CD14-positive monocyte (primary cell): ENCODE results near the gene NDUFC2. TPM values are rescaled to one million over a fixed set of nuclear protein-coding genes. Genes with fewer than 3 reads are reported as not detected.
"Not testable (repeated sequence)": the region's sequence is repeated elsewhere in the genome, so short reads cannot be mapped to it uniquely, and the experiment has no call there.

Experiments
- DNase-seq, 3 donors: peaks; one replicate each; pipeline ENCODE4 v3.0.0-alpha.2; 2011 to 2022
- H2AFZ ChIP-seq: 2 replicates; pipeline ENCODE4 v1.6.0; 2012; ENCODE audit warnings: mild to moderate bottlenecking, low read depth, low read length, inconsistent platforms; ENCODE audit not compliant: insufficient read depth, poor library complexity, severe bottlenecking
- H3K27ac ChIP-seq, 2 donors: 1 replicate in 1 of 2; 2 replicates in 1 of 2; pipeline ENCODE4 v1.5.1; 2012 to 2013; ENCODE audit warnings: low read length in 2 of 2, control low read depth in 1 of 2, inconsistent platforms in 1 of 2, low read depth in 1 of 2, mild to moderate bottlenecking in 1 of 2
- H3K27me3 ChIP-seq, 2 donors: one replicate each; pipeline versions ENCODE4 v1.6.0 to v1.6.1; 2011 to 2013; ENCODE audit warnings: low read length in 2 of 2; ENCODE audit not compliant: control insufficient read depth in 2 of 2, insufficient read depth in 2 of 2
- H3K36me3 ChIP-seq, 2 donors: replicated peaks in 1 of 2; 1 replicate in 1 of 2; 2 replicates in 1 of 2; pipeline versions ENCODE4 v1.5.1 to v1.6.1; 2012 to 2013; ENCODE audit warnings: low read length in 2 of 2, control low read depth in 1 of 2, inconsistent platforms in 1 of 2, mild to moderate bottlenecking in 1 of 2; ENCODE audit not compliant: insufficient read depth in 2 of 2, control insufficient read depth in 1 of 2
- H3K4me1 ChIP-seq, 2 donors: 1 replicate in 1 of 2; 2 replicates in 1 of 2; pipeline versions ENCODE4 v1.5.1 to v1.6.1; 2012 to 2013; ENCODE audit warnings: low read length in 2 of 2, control low read depth in 1 of 2, inconsistent platforms in 1 of 2, mild to moderate bottlenecking in 1 of 2, moderate library complexity in 1 of 2; ENCODE audit not compliant: insufficient read depth in 2 of 2, control insufficient read depth in 1 of 2
- H3K4me2 ChIP-seq: replicated peaks from 2 replicates; pipeline ENCODE3; 2012; ENCODE audit warnings: low read length, moderate library complexity, mild to moderate bottlenecking; ENCODE audit not compliant: poor library complexity, severe bottlenecking; ENCODE audit errors: extremely low read depth
- H3K4me3 ChIP-seq, 3 experiments: fragments of 200-600 bp in 1 of 3; sonication (generic) in 1 of 3; replicated peaks in 1 of 3; 1 replicate in 2 of 3; 2 replicates in 1 of 3; pipeline ENCODE4 v1.5.1; 2011 to 2013; ENCODE audit warnings: low read length in 3 of 3, mild to moderate bottlenecking in 3 of 3, control low read depth in 2 of 3, low read depth in 2 of 3, inconsistent platforms in 1 of 3, moderate library complexity in 1 of 3
- H3K79me2 ChIP-seq: 2 replicates; pipeline ENCODE4 v1.6.0; 2012; ENCODE audit warnings: mild to moderate bottlenecking, control low read depth, inconsistent platforms, low read length, moderate library complexity; ENCODE audit not compliant: insufficient read depth
- H3K9ac ChIP-seq: 2 replicates; pipeline ENCODE4 v1.6.0; 2017; ENCODE audit warnings: low read length, mild to moderate bottlenecking; ENCODE audit not compliant: insufficient read depth, poor library complexity, severe bottlenecking
- H3K9me3 ChIP-seq, 2 donors: replicated peaks in 1 of 2; 1 replicate in 1 of 2; 2 replicates in 1 of 2; pipeline versions ENCODE4 v1.5.1 to v1.6.1; 2012 to 2013; ENCODE audit warnings: low read length in 2 of 2, control low read depth in 1 of 2; ENCODE audit not compliant: control insufficient read depth in 1 of 2, insufficient read depth in 1 of 2
- H4K20me1 ChIP-seq: 2 replicates; pipeline ENCODE4 v1.6.0; 2012; ENCODE audit warnings: mild to moderate bottlenecking, low read length, control low read depth, moderate library complexity; ENCODE audit not compliant: insufficient read depth
- H3K27ac Mint-ChIP-seq, 7 donors: one replicate each; pipeline ENCODE4 v1.8.0; 2020; ENCODE audit warnings: mild to moderate bottlenecking in 7 of 7, mixed read lengths in 7 of 7, moderate library complexity in 6 of 7, inconsistent platforms in 2 of 7
- H3K27me3 Mint-ChIP-seq, 3 donors: one replicate each; pipeline ENCODE4 v1.8.0; 2021 to 2022; ENCODE audit warnings: low read depth in 3 of 3, mild to moderate bottlenecking in 3 of 3, mixed read lengths in 3 of 3, moderate library complexity in 3 of 3, inconsistent platforms in 1 of 3
- H3K36me3 Mint-ChIP-seq, 2 donors: one replicate each; pipeline ENCODE4 v1.8.0; 2020; ENCODE audit warnings: mixed read lengths in 2 of 2, inconsistent platforms in 1 of 2, mild to moderate bottlenecking in 1 of 2
- H3K4me1 Mint-ChIP-seq: one replicate; pipeline ENCODE4 v1.8.0; 2020; ENCODE audit warnings: mild to moderate bottlenecking, mixed read lengths
- H3K4me3 Mint-ChIP-seq, 2 donors: one replicate each; pipeline ENCODE4 v1.8.0; 2020; ENCODE audit warnings: mild to moderate bottlenecking in 2 of 2, mixed read lengths in 2 of 2, moderate library complexity in 1 of 2
- H3K9me3 Mint-ChIP-seq, 7 donors: one replicate each; pipeline ENCODE4 v1.8.0; 2020 to 2022; ENCODE audit warnings: mixed read lengths in 7 of 7, mild to moderate bottlenecking in 6 of 7, moderate library complexity in 6 of 7, inconsistent platforms in 2 of 7
- CTCF ChIP-seq: fragments of 200-600 bp; IDR thresholded peaks from one replicate; pipeline ENCODE4 v1.8.0; 2022; ENCODE audit warnings: antibody characterized with exemption, mild to moderate bottlenecking
- WGBS: methylation state at CpG from one replicate; pipeline ENCODE4 v1.1.5; 2013; ENCODE audit warnings: missing lambda C conversion rate; ENCODE audit not compliant: insufficient coverage; 5-methylcytosine and 5-hydroxymethylcytosine counted together
- intact Hi-C, 2 donors: fragments of 100-400 bp; cut with micrococcal nuclease; formaldehyde crosslinking; loops; one replicate each; pipeline versions ENCODE4 v1.15.0 to v1.15.1; 2023
- polyA plus RNA-seq, 3 donors: library from polyadenylated mRNA; depleted of rRNA in 1 of 3; unstranded in 2 of 3; stranded (reverse) in 1 of 3; fragments of 300-500 nt in 2 of 3; fragments of >200 nt in 1 of 3; fragmentation: Illumina TruSeq in 2 of 3; gene quantifications; 1 replicate in 2 of 3; 2 replicates in 1 of 3; pipeline ENCODE4 v1.2.3, GENCODE V29; 2012 to 2021

NDUFC2 gene
- polyA plus RNA-seq, 3 donors: 47.7 to 219 (median 209) TPM

DNA sequence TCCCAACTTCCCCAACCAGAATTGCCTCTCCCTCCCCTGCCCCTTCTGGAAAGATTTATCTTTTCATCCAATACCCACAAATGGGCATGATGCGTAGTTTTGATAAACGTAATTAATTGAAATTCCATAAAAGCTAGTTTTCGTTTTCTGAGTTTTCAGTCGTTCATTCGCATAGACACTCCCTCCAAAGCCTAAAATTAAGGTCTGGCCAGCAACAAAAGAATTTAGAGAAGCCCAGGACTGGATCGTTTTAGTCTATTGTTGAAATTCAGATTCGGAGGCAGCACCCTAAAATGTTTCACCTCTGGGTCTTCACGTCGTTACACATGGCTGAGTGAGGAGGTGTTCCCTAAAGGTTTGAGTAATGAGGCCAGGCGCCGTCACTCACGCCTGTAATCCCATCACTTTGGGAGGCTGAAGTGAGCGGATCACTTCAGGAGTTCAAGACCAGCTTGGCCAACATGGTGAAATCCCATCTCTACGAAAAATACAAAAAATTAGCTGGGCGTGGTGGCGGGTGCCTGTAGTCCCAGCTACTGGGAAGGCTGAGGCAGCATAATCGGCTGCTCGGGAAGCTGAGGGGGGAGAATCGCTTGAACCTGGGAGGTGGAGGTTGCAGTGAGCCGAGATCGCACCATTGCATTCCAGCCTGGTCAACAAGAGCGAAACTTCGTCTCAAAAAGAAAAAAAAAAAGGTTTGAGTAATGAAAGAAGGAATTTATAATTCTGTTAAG, 589 bp upstream of the NDUFC2 start:
- Histone ChIP-seq H3K4me2 (peak overlapping the region; percentile 82), H3K79me2 (peaks cover 45% of the 10 kb centered on the region), H3K9me3 (no peaks in the 10 kb centered on the region), H3K4me1 (peaks cover 31 to 41% of the 10 kb centered on the region in 2 donors), H3K27ac (peak overlapping the region; percentile 84 to 91), H3K36me3 (no peaks in the 10 kb centered on the region), H3K9ac (peak overlapping the region; percentile 93), H2AFZ (peak overlapping the region; percentile 96), H3K27me3 (no peaks in the 10 kb centered on the region), H4K20me1 (peaks cover 36% of the 10 kb centered on the region), H3K4me3 (peak overlapping the region; percentile 63 to 98 (median 96))
- Mint-ChIP-seq H3K36me3 (peaks cover 0 to 4% of the 10 kb centered on the region in 2 donors), H3K27ac (peak overlapping the region; percentile 84 to 94 (median 87)), H3K27me3 (peaks cover 0 to 1% (median 0%) of the 10 kb centered on the region in 3 donors), H3K4me1 (peaks cover 39% of the 10 kb centered on the region), H3K9me3 (peaks cover 0 to 1% (median 0%) of the 10 kb centered on the region in 7 donors), H3K4me3 (peak overlapping the region; percentile 91 to 96)
- 67% methylated on average over 7 of the region's 23 CpGs for WGBS
- no peak for TF ChIP-seq CTCF
- no peak for DNase-seq
- intact Hi-C loops: no loop called here

GRCh38 chr11:78078218-78079167, 1.2 kb downstream of the NDUFC2 start:
- Histone ChIP-seq H3K4me2 (peak overlapping the region; percentile 82), H3K36me3 (peaks cover 0 to 4% of the 10 kb centered on the region in 2 donors), H3K27me3 (no peaks in the 10 kb centered on the region), H2AFZ (peak overlapping the region; percentile 96), H4K20me1 (peaks cover 54% of the 10 kb centered on the region), H3K9ac (peak overlapping the region; percentile 93), H3K79me2 (peaks cover 63% of the 10 kb centered on the region), H3K4me3 (peak overlapping the region; percentile 63 to 98 (median 96)), H3K4me1 (peaks cover 31 to 41% of the 10 kb centered on the region in 2 donors), H3K9me3 (no peaks in the 10 kb centered on the region), H3K27ac (peak overlapping the region; percentile 84 to 91)
- Mint-ChIP-seq H3K4me3 (peak overlapping the region; percentile 91 to 96), H3K36me3 (peaks cover 4 to 10% of the 10 kb centered on the region in 2 donors), H3K27me3 (peaks cover 0 to 1% (median 0%) of the 10 kb centered on the region in 3 donors), H3K4me1 (peaks cover 41% of the 10 kb centered on the region), H3K27ac (peak overlapping the region; percentile 84 to 94 (median 87)), H3K9me3 (peaks cover 0 to 1% (median 0%) of the 10 kb centered on the region in 7 donors)
- no peak for TF ChIP-seq CTCF
- peak; percentile 11 to 25 (median 17) for DNase-seq
- intact Hi-C loops: no loop called here
- WGBS: 41% methylated on average over 11 of the region's 21 CpGs

GRCh38 chr11:78077592-78077991, 2.1 kb downstream of the NDUFC2 start:
- H3K27me3 Mint-ChIP-seq, H3K27me3 ChIP-seq, H3K9me3 Mint-ChIP-seq, H2AFZ ChIP-seq, H3K36me3 ChIP-seq, intact Hi-C loops, H3K4me3 Mint-ChIP-seq, H3K9me3 ChIP-seq, DNase-seq: not testable (repeated sequence)
- peak overlapping the region; percentile 93 for H3K9ac ChIP-seq
- H3K4me2 ChIP-seq: peak overlapping the region; percentile 82
- peaks cover 72% of the 10 kb centered on the region for H3K79me2 ChIP-seq
- H3K36me3 Mint-ChIP-seq: peaks cover 8 to 14% of the 10 kb centered on the region in 2 donors
- H3K4me1 Mint-ChIP-seq: peaks cover 45% of the 10 kb centered on the region
- peaks cover 63% of the 10 kb centered on the region for H4K20me1 ChIP-seq
- peak overlapping the region in 1 of 3 experiments; percentile 96 for H3K4me3 ChIP-seq
- 79% methylated on average over 2 of the region's 4 CpGs for WGBS
- peaks cover 31 to 41% of the 10 kb centered on the region in 2 donors for H3K4me1 ChIP-seq
- peak overlapping the region in 1 of 2 donors; percentile 91 for H3K27ac ChIP-seq
- H3K27ac Mint-ChIP-seq: peak overlapping the region in 3 of 7 donors; percentile 27 to 91 (median 48)
